Hematopoietic multipotent progenitor cell treated with erythropoietin and hydrocortisone succinate and interleukin-3 and kit ligand, for 17 days (in vitro differentiated cells): Measurements from ENCODE around the gene ZP4.
"Not testable (repeated sequence)": the region's sequence is repeated elsewhere in the genome, so short reads cannot be mapped to it uniquely, and the experiment has no call there.

Experiments
- DNase-seq: peaks from one replicate; pipeline ENCODE4 v3.0.0-alpha.2; 2015; ENCODE audit warnings: low spot score

ZP4 gene

GRCh38 chr1:237877631-237878030 is 13.1 kb downstream of the ZP4 start:
- no peak for DNase-seq

- DNase-seq = no peak
Observed at GRCh38 chr1:237875291-237875690, 15.4 kb downstream of the ZP4 start.

GRCh38 chr1:237873487-237874211 is 17.1 kb downstream of the ZP4 start:
- no peak for DNase-seq

- no peak for DNase-seq
Observed at GRCh38 chr1:237868817-237869600, 21.7 kb downstream of the ZP4 start.

GRCh38 chr1:237867380-237867888 is 23.3 kb downstream of the ZP4 start:
- no peak for DNase-seq

GRCh38 chr1:237864338-237865244 is 26.1 kb downstream of the ZP4 start:
- peak; percentile 19 for DNase-seq

- DNase-seq = no peak
Observed at GRCh38 chr1:237863234-237863633, 27.5 kb downstream of the ZP4 start.

- DNase-seq = no peak
Observed at GRCh38 chr1:237861944-237862343, 28.8 kb downstream of the ZP4 start.

- DNase-seq = no peak
Observed at GRCh38 chr1:237858992-237859391, 31.7 kb downstream of the ZP4 start.

- DNase-seq = no peak
Observed at GRCh38 chr1:237857455-237857854, 33.3 kb downstream of the ZP4 start.

- DNase-seq = no peak
Observed at GRCh38 chr1:237852342-237852741, 38.4 kb downstream of the ZP4 start.

- peak; percentile 7 for DNase-seq
Observed at GRCh38 chr1:237851210-237851845, 39.4 kb downstream of the ZP4 start.

GRCh38 chr1:237843516-237843915 is 47.2 kb downstream of the ZP4 start:
- not testable (repeated sequence) for DNase-seq

GRCh38 chr1:237841485-237841884 is 49.2 kb downstream of the ZP4 start:
- DNase-seq = no peak

GRCh38 chr1:237838904-237839534 is 51.7 kb downstream of the ZP4 start:
- no peak for DNase-seq

GRCh38 chr1:237838320-237838719 is 52.4 kb downstream of the ZP4 start:
- DNase-seq = no peak

GRCh38 chr1:237834461-237834860 is 56.3 kb downstream of the ZP4 start:
- DNase-seq = no peak

- no peak for DNase-seq
Observed at GRCh38 chr1:237834048-237834447, 56.7 kb downstream of the ZP4 start.

GRCh38 chr1:237832858-237833257 is 57.9 kb downstream of the ZP4 start:
- DNase-seq = no peak
